HepG2 (cell line): ENCODE results near the gene FMO1. TPM values are rescaled to one million over a fixed set of nuclear protein-coding genes. Genes with fewer than 3 reads are reported as not detected.

ENCODE experiments used
- ATAC-seq: fragments of 200-7000 bp; cut with Tn5 transposase; 3 replicates; pipeline ENCODE4 v1.9.1; 2020; ENCODE audit warnings: mild to moderate bottlenecking, moderate library complexity
- BruUV-seq: library from RNA; stranded (reverse); fragments of 400-500 nt; replicated peaks from 2 replicates; lab custom pipeline; 2021; lab: Mats Ljungman, UMichigan
- CTCF ChIA-PET: fragments of 300-600 bp; formaldehyde crosslinking; extraction: SDS; loops from one replicate; lab custom pipeline; 2021; ENCODE audit warnings: low total read pairs, inconsistent platforms, low intra/inter-chr PET ratio; lab: Yijun Ruan, JAX
- POLR2A ChIA-PET: fragments of 350-600 bp; sonication (Branson Sonifier 250); formaldehyde crosslinking; loops from one replicate; lab custom pipeline; 2020; ENCODE audit warnings: antibody characterized with exemption, inconsistent platforms; lab: Yijun Ruan, JAX
- DNase-seq: peaks from one replicate; pipeline ENCODE4 v3.0.0-alpha.2; 2015; ENCODE audit warnings: low spot score
- FAIRE-seq: peaks from 3 replicates; lab custom pipeline; 2011; peaks lifted over from hg19 to GRCh38; lab: Jason Lieb, UNC
- H2AFZ ChIP-seq: one replicate; pipeline ENCODE4 v1.6.1; 2011; ENCODE audit warnings: low read length, inconsistent platforms
- H3K27ac ChIP-seq: fragments of 300-600 bp; 3 replicates; pipeline ENCODE4 v1.8.0; 2011; ENCODE audit warnings: mixed run types, mild to moderate bottlenecking, mixed read lengths, low read length, inconsistent platforms; ENCODE audit not compliant: insufficient read depth; ENCODE audit errors: extremely low read length
- H3K27me3 ChIP-seq, 2 experiments: fragments of 200-600 bp in 1 of 2; 2 replicates in 1 of 2; 3 replicates in 1 of 2; pipeline versions ENCODE4 v1.6.0 to v1.8.0; 2011; ENCODE audit warnings: low read length in 2 of 2, mild to moderate bottlenecking in 2 of 2, moderate library complexity in 2 of 2, inconsistent platforms in 1 of 2; ENCODE audit not compliant: insufficient read depth in 2 of 2, control insufficient read depth in 1 of 2
- H3K36me3 ChIP-seq, 2 experiments: fragments of 200-600 bp in 1 of 2; replicated peaks in 1 of 2; 2 replicates in 1 of 2; 3 replicates in 1 of 2; pipeline versions ENCODE4 v1.5.1 to v1.8.0; 2011; ENCODE audit warnings: low read length in 2 of 2, inconsistent platforms in 1 of 2; ENCODE audit not compliant: insufficient read depth in 2 of 2, control insufficient read depth in 1 of 2
- H3K4me1 ChIP-seq: 2 replicates; pipeline ENCODE4 v1.5.1; 2012; ENCODE audit warnings: low read length, inconsistent platforms; ENCODE audit not compliant: insufficient read depth
- H3K4me2 ChIP-seq: 2 replicates; pipeline ENCODE4 v1.6.0; 2011; ENCODE audit warnings: low read depth, low read length, inconsistent platforms
- H3K4me3 ChIP-seq, 3 experiments: fragments of 200-600 bp in 1 of 3; sonication (generic), shearing (Covaris generic) in 1 of 3; replicated peaks in 1 of 3; 2 replicates each; pipeline ENCODE4 v1.5.1; 2011 to 2016; ENCODE audit warnings: low read length in 3 of 3, inconsistent platforms in 2 of 3, low read depth in 2 of 3, mild to moderate bottlenecking in 2 of 3, control low read depth in 1 of 3, mixed read lengths in 1 of 3; ENCODE audit not compliant: insufficient read depth in 1 of 3
- H3K79me2 ChIP-seq: one replicate; pipeline ENCODE4 v1.6.1; 2011; ENCODE audit warnings: low read length, inconsistent platforms; ENCODE audit not compliant: insufficient read depth
- H3K9ac ChIP-seq: 2 replicates; pipeline ENCODE4 v1.6.0; 2011; ENCODE audit warnings: mild to moderate bottlenecking, low read depth, low read length, inconsistent platforms; ENCODE audit not compliant: insufficient read depth
- H3K9me3 ChIP-seq: 2 replicates; pipeline ENCODE4 v1.5.1; 2012; ENCODE audit warnings: mild to moderate bottlenecking, low read length
- H4K20me1 ChIP-seq: 2 replicates; pipeline ENCODE4 v1.6.0; 2011; ENCODE audit warnings: inconsistent platforms, mild to moderate bottlenecking, low read length, moderate library complexity; ENCODE audit not compliant: insufficient read depth
- ELF1 ChIP-seq: sonication (generic); formaldehyde crosslinking; IDR thresholded peaks from 2 replicates; pipeline ENCODE4 v1.4.0; 2020; ENCODE audit warnings: missing genetic modification reagents
- HDAC6 ChIP-seq: fragments of 200-600 bp; sonication (generic); IDR thresholded peaks from 2 replicates; pipeline ENCODE4 v1.7.0; 2017; ENCODE audit warnings: mild to moderate bottlenecking, antibody characterized with exemption, low read length, low read depth
- ISX ChIP-seq: sonication (generic); formaldehyde crosslinking; conservative IDR thresholded peaks from 2 replicates; pipeline ENCODE4 v1.5.0; 2020; ENCODE audit warnings: missing genetic modification reagents
- KLF9 ChIP-seq: IDR thresholded peaks from 2 replicates; pipeline ENCODE4 v1.6.1; 2016; ENCODE audit warnings: low read depth
- LCORL ChIP-seq, 2 experiments: fragments of 450-650 bp in 1 of 2; sonication (generic) in 1 of 2; formaldehyde crosslinking in 1 of 2; IDR thresholded peaks; 2 replicates each; pipeline versions ENCODE4 v1.5.0 to v1.6.1; 2017 to 2020; ENCODE audit warnings: antibody characterized with exemption in 1 of 2, missing genetic modification reagents in 1 of 2
- POLR2A ChIP-seq, 2 experiments: IDR thresholded peaks; 2 replicates each; pipeline ENCODE4 v1.6.1; 2011; ENCODE audit warnings: low read depth in 2 of 2, low read length in 2 of 2, mild to moderate bottlenecking in 1 of 2, moderate library complexity in 1 of 2; ENCODE audit not compliant: insufficient read depth in 1 of 2
- POLR2AphosphoS5 ChIP-seq: IDR thresholded peaks from 2 replicates; pipeline ENCODE4 v1.6.1; 2012; ENCODE audit warnings: low read depth, low read length
- RORA ChIP-seq: sonication (generic); formaldehyde crosslinking; IDR thresholded peaks from 2 replicates; pipeline ENCODE4 v1.5.0; 2020; ENCODE audit warnings: mild to moderate bottlenecking, missing genetic modification reagents, moderate library complexity
- SMYD3 ChIP-seq: sonication (generic); formaldehyde crosslinking; IDR thresholded peaks from 2 replicates; pipeline ENCODE4 v1.8.1; 2023; ENCODE audit warnings: mild to moderate bottlenecking, missing genetic modification reagents
- ZEB1 ChIP-seq: IDR thresholded peaks from 2 replicates; pipeline ENCODE4 v1.6.1; 2012; ENCODE audit warnings: mild to moderate bottlenecking, low read depth, inconsistent platforms; ENCODE audit not compliant: insufficient replicate concordance
- ZIK1 ChIP-seq: sonication (generic); formaldehyde crosslinking; IDR thresholded peaks from 2 replicates; pipeline ENCODE4 v1.5.0; 2020; ENCODE audit warnings: mild to moderate bottlenecking, low read depth, missing genetic modification reagents, borderline replicate concordance
- ZNF17 ChIP-seq: sonication (generic); formaldehyde crosslinking; IDR thresholded peaks from 2 replicates; pipeline ENCODE4 v1.5.0; 2020; ENCODE audit warnings: mild to moderate bottlenecking, missing genetic modification reagents
- ZNF335 ChIP-seq: sonication (generic); formaldehyde crosslinking; IDR thresholded peaks from 2 replicates; pipeline ENCODE4 v1.4.0; 2020; ENCODE audit warnings: missing genetic modification reagents
- ZNF543 ChIP-seq: sonication (generic); formaldehyde crosslinking; IDR thresholded peaks from 2 replicates; pipeline ENCODE4 v1.4.0; 2020; ENCODE audit warnings: mild to moderate bottlenecking, missing genetic modification reagents
- ZNF772 ChIP-seq: sonication (generic); formaldehyde crosslinking; IDR thresholded peaks from 2 replicates; pipeline ENCODE4 v1.5.0; 2020; ENCODE audit warnings: mild to moderate bottlenecking, missing genetic modification reagents
- ZSCAN5A ChIP-seq: sonication (generic); formaldehyde crosslinking; IDR thresholded peaks from 2 replicates; pipeline ENCODE4 v1.8.0; 2022; ENCODE audit warnings: mild to moderate bottlenecking, missing genetic modification reagents, borderline replicate concordance
- WGBS: methylation state at CpG from one replicate; pipeline ENCODE4 v1.1.6; 2017; ENCODE audit warnings: low lambda C conversion rate; 5-methylcytosine and 5-hydroxymethylcytosine counted together
- in situ Hi-C: cut with HindIII; loops from 2 replicates; pipeline ENCODE4 v1.10.0; 2017; ENCODE audit warnings: low pct_unique_long_range_greater_than_20kb; ENCODE audit not compliant: extremely low pct_ligation_motif_present
- intact Hi-C: fragments of 100-400 bp; cut with micrococcal nuclease; formaldehyde crosslinking; loops from one replicate; pipeline ENCODE4 v1.10.0; 2022; ENCODE audit not compliant: unreplicated experiment
- polyA plus RNA-seq, 8 experiments: library from polyadenylated mRNA; depleted of rRNA in 3 of 8; stranded (reverse) in 7 of 8; unstranded in 1 of 8; fragments of >200 nt; fragmentation: Illumina TruSeq in 4 of 8; extraction: Trizol in 4 of 8; gene quantifications; 2 replicates each; pipeline versions ENCODE4 v1.2.1 to v1.2.3, GENCODE V29; 2011 to 2016; ENCODE audit warnings: low read depth in 4 of 8, missing spikeins in 1 of 8, mixed read lengths in 1 of 8; ENCODE audit not compliant: insufficient read depth in 1 of 8
- total RNA-seq, 5 experiments: library from RNA; depleted of rRNA; stranded (reverse); fragments of >200 nt; fragmentation: Illumina TruSeq; extraction: Trizol; gene quantifications; 2 replicates each; pipeline ENCODE4 v1.2.3, GENCODE V29; 2016; ENCODE audit warnings: low read depth in 1 of 5
- TF ChIP-seq, protein P1 (sequence below): sonication (generic); formaldehyde crosslinking; IDR thresholded peaks from 2 replicates; pipeline ENCODE4 v1.4.0; 2020; ENCODE audit warnings: mild to moderate bottlenecking, missing genetic modification reagents
- TF ChIP-seq, protein P2 (sequence below): sonication (generic); formaldehyde crosslinking; IDR thresholded peaks from 2 replicates; pipeline ENCODE4 v1.5.0; 2020; ENCODE audit warnings: mild to moderate bottlenecking, missing genetic modification reagents
- TF ChIP-seq, protein P3 (sequence below): IDR thresholded peaks from 2 replicates; pipeline ENCODE4 v1.6.1; 2012; ENCODE audit warnings: inconsistent platforms

Gene FMO1
- total and polyA plus RNA-seq, 2 of the 13 experiments (the other 11 are each of a cell fraction or from before 2014, with no cell fraction given): not detected

GRCh38 chr1:171204296-171204695, 44.0 kb upstream of the FMO1 start:
- ChIA-PET CTCF (no interaction called here), POLR2A (no interaction called here)
- Histone ChIP-seq H3K27ac (no peak overlapping the region), H2AFZ (no peak overlapping the region), H3K4me3 (no peak overlapping the region), H3K27me3 (no peaks in the 10 kb centered on the region), H3K4me2 (no peak overlapping the region), H3K79me2 (no peaks in the 10 kb centered on the region), H3K4me1 (no peaks in the 10 kb centered on the region), H3K9ac (no peak overlapping the region), H3K36me3 (no peaks in the 10 kb centered on the region), H3K9me3 (no peaks in the 10 kb centered on the region), H4K20me1 (no peaks in the 10 kb centered on the region)
- no TSS peak for BruUV-seq
- intact Hi-C loops: no loop called here
- in situ Hi-C loops: no loop called here
- TF ChIP-seq POLR2A (IDR thresholded peaks at IDR 0.05; ENCODE audit: insufficient read depth in 1 of 2, low read depth in 2 of 2, low read length in 2 of 2) (no peak), LCORL (IDR thresholded peaks at IDR 0.05) (no peak), LCORL (CRISPR knock-in tag; IDR thresholded peaks at IDR 0.05) (no peak), ZIK1 (CRISPR knock-in tag) (no peak), POLR2AphosphoS5 (no peak), SMYD3 (CRISPR knock-in tag) (no peak), ZNF335 (CRISPR knock-in tag) (no peak), ZNF772 (CRISPR knock-in tag) (no peak), HDAC6 (no peak), ELF1 (CRISPR knock-in tag) (no peak), KLF9 (CRISPR knock-in tag) (no peak), RORA (CRISPR knock-in tag) (no peak), ZSCAN5A (CRISPR knock-in tag) (no peak), ISX (no peak), ZNF17 (CRISPR knock-in tag) (no peak), ZNF543 (no peak), ZEB1 (no peak)
- TF ChIP-seq, protein P1, sequence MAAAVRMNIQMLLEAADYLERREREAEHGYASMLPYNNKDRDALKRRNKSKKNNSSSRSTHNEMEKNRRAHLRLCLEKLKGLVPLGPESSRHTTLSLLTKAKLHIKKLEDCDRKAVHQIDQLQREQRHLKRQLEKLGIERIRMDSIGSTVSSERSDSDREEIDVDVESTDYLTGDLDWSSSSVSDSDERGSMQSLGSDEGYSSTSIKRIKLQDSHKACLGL (CRISPR knock-in tag): no peak
- TF ChIP-seq, protein P2, sequence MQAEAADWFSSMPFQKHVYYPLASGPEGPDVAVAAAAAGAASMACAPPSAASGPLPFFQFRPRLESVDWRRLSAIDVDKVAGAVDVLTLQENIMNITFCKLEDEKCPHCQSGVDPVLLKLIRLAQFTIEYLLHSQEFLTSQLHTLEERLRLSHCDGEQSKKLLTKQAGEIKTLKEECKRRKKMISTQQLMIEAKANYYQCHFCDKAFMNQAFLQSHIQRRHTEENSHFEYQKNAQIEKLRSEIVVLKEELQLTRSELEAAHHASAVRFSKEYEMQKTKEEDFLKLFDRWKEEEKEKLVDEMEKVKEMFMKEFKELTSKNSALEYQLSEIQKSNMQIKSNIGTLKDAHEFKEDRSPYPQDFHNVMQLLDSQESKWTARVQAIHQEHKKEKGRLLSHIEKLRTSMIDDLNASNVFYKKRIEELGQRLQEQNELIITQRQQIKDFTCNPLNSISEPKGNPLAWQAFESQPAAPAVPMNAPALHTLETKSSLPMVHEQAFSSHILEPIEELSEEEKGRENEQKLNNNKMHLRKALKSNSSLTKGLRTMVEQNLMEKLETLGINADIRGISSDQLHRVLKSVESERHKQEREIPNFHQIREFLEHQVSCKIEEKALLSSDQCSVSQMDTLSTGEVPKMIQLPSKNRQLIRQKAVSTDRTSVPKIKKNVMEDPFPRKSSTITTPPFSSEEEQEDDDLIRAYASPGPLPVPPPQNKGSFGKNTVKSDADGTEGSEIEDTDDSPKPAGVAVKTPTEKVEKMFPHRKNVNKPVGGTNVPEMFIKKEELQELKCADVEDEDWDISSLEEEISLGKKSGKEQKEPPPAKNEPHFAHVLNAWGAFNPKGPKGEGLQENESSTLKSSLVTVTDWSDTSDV (CRISPR knock-in tag): no peak
- TF ChIP-seq, protein P3, sequence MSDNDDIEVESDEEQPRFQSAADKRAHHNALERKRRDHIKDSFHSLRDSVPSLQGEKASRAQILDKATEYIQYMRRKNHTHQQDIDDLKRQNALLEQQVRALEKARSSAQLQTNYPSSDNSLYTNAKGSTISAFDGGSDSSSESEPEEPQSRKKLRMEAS: no peak
- DNase-seq (no peak), FAIRE-seq (no peak), ATAC-seq (no peak)
- WGBS: 39% methylated on average over 5 of the region's 5 CpGs
